NCI-H146 (cell line): ENCODE measurements around the gene TPM1.
A peak's percentile ranks its signal among the peaks of the same experiment; 100 is the strongest.

Source experiments
- DNase-seq: peaks from one replicate; lab custom pipeline; 2025; lab: John Stamatoyannopoulos, UW

TPM1 gene

DNA sequence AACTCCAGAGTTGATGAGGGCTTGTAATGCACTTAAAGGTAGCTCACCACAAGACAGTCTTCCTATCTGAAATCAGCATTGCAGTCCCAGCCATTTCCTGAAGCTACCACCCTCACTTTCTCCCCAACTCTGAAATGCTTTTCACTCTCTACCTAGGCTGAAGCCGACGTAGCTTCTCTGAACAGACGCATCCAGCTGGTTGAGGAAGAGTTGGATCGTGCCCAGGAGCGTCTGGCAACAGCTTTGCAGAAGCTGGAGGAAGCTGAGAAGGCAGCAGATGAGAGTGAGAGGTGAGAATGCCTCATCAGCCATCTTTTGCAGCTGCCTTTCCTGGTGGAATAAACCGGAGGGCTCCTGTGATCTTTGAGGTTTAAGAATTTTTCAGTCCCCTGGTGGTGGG is 14.3 kb downstream of the TPM1 start:
- DNase-seq, result no peak

DNA sequence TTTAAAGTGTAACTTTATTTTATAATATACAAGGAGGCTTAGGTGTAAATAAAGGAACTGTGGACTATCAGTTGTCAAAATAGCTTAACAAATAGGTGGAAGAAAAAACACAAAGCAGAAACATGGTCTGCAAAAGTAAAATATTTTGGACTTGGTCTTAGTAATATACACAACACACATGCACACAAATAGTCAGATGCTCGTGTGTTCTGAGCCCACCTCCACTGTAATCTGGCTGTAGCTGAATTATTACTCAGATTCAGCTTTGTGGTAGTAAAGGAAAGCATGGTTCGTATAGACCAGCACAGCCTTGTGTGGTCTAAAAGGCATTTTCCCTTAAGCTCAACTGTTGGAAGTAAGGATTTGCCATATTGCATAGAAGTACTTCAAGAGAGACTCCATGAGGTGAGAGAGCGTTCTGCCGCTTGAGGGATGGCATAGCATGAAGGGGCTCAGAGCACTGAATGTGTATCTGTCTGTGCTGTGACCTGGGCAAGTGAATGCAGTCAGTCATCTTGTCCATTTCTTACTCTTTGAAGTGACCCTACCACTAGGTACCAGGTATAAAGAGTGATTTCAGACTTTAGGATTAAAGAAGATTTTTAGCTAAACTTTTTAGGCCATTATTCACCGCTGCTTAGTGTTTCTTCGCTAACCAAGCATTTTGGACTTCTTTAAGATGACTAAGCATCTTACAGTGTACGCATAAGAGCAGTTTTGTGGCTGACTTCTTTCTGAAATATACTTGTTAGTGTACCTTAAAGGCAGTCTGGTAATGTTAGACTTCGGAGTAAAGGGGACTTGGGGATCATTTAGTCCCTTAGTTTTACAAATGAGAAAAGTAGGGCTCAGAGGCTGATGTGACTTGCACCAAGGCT is 15.2 kb downstream of the TPM1 start:
- no peak for DNase-seq

DNA sequence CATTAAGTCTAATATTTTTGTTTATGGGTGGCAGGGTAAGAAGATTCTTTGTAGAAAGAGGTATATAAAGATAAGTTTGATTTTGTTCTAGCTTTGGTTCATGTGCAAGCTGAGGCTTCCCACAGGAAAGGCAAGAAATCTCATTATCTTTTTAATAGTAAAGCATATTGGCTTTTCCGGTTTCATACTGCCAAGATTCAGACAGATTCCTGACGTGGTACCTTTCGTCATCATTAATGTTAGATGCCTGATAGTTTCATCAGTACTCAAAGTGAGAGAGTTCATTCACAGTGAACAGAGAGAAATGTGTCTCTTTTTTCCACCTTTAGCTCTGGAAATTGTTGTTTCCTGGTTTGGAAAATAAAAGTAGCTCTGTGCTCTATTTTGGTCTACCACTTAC is 16.5 kb downstream of the TPM1 start:
- DNase-seq, result no peak

DNA sequence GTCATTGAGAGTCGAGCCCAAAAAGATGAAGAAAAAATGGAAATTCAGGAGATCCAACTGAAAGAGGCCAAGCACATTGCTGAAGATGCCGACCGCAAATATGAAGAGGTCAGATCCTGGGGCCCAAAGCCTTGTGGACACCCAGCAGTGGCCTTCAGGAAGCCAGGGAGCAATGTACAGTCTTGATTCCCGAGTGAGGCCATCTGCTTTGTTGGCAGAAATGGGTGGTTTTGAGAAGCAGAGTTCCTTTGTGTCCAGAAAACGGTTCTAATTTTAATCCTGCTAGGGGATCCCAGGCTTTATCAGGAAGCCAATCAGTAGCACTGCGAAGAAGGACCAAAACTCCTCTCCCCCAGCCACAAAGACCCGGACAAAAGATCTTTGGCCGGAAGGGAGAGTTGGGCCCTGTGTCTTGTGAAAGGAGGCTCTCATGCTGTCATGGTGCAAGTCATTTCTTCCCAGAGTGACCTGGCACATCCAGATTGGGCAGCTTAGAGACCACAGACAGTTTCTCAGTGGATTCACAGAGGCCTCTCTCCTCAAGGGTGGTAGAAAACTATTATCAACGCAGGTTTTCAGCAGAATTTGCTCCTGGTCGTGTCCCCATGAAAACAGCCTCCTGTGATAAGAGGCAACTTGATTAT is 17.1 kb downstream of the TPM1 start:
- no peak for DNase-seq

DNA sequence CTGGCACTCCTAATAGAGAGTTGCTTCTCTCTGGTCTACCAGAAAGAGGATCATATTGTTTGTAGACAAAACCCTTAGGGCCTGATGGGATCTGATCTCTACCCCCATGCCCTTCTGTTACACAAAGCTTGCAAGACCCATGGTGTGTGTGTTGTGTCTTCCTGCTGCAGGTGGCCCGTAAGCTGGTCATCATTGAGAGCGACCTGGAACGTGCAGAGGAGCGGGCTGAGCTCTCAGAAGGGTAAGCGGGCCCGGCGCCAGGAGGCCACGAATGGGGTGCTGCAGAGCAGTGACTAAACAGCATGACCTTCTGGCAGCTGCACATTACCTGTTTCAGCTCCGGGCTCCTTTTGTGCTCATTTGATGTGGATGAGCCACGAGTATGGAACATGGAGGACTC is 18.2 kb downstream of the TPM1 start:
- DNase-seq, result no peak

DNA sequence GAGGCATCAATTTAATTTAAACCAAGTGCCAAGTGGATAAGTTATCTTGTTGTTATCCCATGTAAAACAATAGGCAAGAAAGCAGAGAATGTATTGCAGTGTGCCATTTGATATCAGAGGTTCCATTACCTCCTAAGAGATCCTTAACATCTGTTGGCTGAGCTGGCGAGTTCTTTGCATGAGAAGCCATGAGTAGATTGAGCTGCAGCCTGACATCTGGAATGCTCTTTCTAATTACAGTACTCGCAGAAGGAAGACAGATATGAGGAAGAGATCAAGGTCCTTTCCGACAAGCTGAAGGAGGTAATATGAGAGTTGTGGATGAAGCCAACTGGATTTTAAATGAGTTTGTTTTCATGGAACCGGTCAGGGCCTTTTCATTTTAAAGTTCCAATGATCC is 19.4 kb downstream of the TPM1 start:
- no peak for DNase-seq

DNA sequence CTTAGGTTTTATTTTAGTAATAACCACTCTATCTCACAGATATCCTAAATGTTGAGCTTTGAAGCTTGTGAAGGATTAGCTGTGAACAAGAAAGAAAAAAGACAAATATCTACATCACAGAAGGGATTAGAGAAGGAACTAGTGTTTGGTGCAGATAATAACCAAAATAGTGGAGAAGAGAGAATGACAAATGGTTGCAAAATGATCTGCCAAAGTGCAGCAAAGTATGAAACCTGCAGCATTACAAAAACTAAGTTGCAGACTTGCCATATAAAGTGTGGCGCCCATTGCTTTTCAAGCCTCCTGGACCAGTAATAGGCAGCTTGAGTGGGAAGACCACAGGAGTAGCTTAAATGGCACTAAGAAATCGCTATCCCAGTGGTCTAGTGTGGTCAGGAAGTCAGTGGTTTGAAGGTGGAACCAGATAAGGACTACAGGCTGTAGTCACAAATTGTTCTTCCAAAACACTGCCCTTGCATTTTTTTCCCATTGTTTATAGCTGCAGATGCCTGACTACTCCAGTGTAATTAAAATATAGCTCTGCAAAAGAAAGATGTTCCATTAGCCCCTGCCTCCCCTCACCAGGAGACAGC is 20.7 kb downstream of the TPM1 start:
- no peak for DNase-seq

DNA sequence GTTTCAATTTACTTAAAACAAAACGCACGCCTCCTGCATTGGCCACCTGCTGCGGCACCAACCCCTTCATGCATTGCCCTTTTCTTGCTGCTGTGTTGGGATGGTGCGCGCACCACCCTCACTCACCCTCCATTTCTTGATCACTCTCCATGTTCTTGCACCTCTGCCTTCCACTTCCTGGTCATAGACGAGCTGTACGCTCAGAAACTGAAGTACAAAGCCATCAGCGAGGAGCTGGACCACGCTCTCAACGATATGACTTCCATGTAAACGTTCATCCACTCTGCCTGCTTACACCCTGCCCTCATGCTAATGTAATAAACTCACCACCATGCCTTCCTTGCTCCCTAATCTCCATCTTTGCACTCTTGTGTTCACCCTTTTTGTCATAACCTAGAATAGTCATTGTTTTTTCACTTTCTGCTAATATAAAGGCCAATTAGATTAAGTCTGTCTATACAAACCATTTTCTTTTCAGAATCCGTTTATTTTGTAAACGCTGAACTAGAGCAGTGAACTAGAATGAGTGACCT is 21.4 kb downstream of the TPM1 start:
- no peak for DNase-seq

DNA sequence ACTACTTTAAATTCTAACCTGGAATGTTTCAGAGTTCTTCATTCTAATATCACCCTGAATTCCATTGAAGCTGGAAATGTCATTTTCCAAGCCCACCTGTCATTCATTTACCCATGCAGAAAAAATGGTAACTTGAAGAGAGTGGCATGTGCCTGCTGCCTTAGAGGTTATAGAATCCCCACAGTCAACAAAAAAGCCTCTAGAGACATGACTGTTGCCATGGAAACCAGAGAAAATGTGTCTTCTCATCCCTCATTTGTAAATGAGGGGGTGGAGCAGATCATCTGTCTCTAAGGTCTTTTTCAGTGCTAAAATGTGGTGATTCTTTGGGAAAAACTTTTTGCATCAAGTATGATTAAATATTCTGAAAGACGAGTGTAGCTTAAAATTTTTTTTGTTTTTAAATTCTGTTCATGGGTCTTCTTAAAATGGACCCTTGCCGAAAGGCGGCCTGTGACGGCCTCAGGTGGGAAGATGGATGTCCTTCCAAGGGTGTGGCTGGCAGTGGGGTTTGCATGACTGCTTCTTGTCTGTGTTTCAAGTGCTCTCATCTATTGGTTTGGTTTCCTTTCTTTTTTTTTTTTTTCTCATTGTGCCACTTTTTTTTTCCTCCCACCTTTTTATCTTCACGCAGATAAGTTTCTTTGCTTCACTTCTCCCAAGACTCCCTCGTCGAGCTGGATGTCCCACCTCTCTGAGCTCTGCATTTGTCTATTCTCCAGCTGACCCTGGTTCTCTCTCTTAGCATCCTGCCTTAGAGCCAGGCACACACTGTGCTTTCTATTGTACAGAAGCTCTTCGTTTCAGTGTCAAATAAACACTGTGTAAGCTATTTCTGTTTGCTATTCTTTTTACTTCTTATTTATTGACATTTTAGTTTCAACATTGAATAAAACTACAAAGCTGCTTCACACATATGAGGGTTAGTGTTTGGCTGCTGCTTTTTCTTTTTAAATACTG is 23.0 kb downstream of the TPM1 start:
- DNase-seq, result no peak

DNA sequence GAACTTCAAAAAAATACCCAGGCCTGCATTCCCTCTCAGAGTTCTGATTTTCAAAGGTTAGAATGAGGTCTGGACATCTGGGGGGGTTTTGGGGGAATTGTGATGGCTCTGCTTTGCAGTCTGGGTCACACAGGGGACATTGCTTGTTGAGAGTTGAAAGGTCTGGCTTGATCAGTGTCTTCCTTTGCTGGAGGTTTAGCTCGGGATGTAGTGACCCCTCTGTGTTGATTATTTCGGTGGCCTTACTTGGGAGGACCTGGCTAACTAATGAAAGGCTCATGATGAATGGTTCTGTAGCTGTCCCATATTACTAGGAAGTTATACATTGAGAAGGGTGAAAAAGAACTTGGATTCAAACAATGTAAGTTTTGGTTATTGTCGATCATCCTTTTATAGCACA is 23.7 kb downstream of the TPM1 start:
- no peak for DNase-seq

DNA sequence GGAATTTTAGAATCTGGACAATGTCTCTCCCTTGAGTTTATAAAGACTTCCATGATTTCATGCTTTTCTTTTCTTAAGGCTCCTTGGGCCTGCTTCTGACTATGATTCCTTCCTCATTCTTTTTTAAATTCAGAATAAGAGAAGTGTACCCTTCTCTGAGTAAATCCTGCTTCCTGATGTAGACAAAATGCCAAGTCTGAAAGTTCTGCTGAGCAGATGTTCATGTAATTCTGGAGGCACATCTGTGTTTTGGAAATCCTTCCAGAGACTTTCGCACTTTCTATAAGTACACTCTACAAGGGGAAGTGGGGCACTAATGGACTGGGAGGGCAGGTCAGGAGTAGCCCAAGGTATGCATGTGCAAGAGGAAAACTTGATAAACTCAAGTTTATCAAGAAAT is 24.8 kb downstream of the TPM1 start:
- DNase-seq, result no peak

DNA sequence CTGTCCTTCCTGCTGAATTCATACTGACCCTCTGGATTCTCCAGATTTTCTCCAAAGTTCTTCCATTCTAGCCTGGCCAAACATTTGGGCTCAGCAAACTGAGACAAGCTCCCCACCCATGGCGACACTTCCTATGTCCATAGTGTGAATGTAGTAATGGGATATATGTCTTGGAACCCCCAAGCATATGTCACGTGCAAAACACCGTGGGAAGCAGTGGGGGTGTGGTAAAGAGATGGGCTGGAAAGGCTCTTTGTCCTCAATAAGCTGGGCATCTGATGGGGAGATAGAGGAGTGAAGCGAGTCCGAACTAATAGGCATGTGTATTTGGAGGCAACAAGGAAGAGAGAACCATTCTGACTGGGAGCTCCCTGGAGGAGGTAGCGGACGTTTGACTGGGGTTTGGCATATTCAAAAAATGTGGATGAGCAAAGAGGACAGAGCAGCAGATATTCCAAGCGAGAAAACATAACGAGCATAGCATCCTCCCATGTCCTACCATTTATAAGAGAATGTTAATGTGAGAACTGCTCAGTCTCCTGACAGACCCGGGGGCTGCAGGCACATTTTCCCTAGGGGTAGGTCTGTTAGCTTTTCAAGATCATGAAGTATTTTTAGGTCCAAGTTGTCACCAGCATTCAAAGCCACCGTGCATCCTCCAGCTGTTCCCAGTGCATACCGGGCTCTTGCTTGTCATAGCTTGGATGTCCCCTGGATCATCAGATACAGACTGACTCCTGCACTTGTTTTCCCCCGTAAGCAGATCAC is 25.6 kb downstream of the TPM1 start:
- no peak for DNase-seq

DNA sequence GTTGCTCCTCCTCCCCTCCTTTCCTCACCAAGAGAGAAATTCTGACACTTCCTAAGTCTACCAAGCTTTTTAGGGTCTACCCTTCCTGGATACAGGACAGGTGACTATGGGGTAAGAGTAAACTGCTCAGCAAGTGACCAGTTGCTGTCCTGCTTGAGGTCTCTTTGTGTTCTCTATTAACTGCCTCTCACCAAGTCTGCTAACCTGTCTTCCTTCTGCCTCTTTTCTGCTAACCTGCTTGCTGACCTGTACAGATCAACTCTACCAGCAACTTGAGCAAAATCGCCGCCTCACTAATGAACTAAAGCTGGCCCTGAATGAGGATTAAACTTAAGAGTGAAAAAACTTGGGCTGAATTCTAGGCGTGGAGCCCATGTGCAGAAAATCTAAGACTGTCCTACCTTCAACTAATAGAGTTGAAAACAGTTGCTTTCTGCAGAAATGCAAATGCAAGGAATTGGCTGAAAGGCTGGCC is 27.1 kb downstream of the TPM1 start:
- no peak for DNase-seq

DNA sequence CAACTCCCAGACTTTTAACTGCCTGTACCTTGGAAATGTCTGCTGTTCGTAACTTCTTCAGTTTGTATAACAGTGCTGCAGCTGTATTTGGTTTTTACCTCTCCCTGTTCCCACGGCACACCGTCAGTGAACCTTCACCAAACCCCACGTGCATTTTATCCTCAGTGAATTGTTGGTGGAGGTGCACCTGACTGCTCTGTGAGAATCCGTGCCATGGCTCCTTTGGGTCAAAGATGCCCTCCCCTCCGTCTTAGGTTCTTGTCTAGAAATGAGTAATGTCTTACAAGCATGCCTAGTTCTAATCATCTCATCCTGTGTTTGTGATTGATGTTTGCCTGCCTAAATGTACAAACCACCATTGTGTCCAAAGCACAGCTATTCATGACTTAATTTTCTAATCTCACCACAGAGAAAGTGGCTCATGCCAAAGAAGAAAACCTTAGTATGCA is 28.2 kb downstream of the TPM1 start:
- no peak for DNase-seq

DNA sequence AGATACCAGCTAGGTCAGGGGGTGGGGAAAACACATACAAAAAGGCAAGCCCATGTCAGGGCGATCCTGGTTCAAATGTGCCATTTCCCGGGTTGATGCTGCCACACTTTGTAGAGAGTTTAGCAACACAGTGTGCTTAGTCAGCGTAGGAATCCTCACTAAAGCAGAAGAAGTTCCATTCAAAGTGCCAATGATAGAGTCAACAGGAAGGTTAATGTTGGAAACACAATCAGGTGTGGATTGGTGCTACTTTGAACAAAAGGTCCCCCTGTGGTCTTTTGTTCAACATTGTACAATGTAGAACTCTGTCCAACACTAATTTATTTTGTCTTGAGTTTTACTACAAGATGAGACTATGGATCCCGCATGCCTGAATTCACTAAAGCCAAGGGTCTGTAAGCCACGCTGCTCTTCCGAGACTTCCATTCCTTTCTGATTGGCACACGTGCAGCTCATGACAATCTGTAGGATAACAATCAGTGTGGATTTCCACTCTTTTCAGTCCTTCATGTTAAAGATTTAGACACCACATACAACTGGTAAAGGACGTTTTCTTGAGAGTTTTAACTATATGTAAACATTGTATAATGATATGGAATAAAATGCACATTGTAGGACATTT is 28.9 kb downstream of the TPM1 start:
- no peak for DNase-seq

DNA sequence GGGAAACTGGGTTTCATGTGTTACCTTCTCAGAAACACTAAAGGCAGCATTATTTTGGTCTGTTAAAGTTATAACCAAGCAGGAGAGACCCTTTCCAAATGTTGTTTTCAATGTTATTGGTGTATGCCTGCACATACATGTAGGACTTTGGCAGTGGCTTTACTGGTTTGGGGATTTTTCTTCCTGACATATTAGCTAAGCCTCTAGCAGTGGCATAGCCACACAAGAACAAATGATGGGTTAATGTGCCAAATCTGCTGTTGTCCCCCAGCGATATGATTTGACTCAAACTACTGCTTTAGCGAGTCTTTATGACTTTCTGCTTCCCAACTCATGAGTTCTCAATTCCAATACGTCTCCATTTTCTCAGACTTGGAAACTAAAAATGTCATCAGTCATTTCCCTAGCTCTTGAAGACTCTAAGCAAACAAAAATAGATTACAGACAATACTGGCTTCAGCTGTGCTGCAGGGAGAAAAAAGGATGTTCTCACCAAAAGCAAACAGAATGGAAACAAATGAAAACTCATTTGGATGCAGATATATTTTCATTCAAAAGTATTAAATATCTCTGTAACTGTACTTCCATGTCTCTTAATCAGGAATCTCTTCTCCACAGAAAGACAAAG is 29.6 kb downstream of the TPM1 start:
- peak; percentile 33 for DNase-seq

DNA sequence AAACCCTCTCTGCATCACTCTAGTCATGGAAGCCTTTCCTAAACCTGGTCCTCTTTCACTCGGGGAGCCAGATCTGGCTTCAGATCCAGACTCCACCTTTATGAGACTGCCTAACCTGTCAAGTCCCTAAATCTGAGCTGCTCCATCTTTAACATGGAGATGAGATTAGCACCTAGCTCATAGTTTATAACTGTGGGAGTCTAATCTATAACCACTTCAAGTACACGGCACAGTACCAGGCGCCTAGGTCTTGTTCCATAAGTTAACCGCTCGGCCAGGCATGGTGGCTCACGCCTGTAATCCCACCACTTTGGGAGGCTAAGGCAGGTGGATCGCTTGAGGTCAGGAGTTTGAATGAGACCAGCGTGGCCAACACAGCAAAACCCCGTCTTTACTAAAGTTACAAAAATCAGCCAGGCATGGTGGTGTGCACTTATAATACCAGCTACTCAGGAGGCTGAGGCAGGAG is 30.3 kb downstream of the TPM1 start:
- DNase-seq, result no peak

DNA sequence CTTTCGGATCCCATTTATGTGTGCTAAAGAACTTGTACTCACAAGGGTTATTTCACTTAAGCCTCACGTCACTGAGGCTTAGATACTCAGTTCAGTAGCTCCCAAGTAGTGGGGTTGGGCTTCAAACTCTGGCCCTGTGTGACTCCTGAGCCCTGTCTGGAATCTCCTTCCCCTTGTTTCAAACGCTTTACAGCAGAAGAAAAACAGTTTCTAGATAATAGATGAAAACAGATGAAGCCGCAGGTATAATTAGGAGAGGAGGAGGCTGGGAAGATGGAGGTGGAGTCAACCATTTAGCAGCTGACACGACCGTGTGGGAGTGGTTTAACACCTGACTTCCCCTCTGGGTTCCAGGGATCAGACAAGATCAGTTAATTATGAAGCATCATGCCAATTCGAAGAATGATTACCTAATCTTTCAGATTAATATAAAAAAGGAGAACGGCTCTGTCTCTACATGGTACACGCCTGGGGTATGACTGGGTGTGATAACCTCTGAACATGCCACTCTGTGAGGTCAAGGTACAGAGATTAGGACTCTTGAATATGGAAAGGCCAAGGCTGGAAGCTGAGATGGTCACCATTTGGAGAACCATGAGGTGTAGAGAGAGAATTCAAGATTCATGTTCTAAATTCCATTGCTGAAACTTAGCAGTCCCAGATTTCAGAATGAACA is 31.1 kb downstream of the TPM1 start:
- no peak for DNase-seq
